HEK293T (cell line): ENCODE measurements around the gene TMEM134.

ENCODE experiments used
- BHLHE40 ChIP-seq: fragments of 450-650 bp; IDR thresholded peaks from 2 replicates; pipeline ENCODE4 v1.6.1; 2016; ENCODE audit warnings: mild to moderate bottlenecking, moderate library complexity, borderline replicate concordance
- FOXA1 ChIP-seq: fragments of 450-650 bp; IDR thresholded peaks from 2 replicates; pipeline ENCODE4 v1.6.1; 2016; ENCODE audit warnings: mild to moderate bottlenecking
- FOXK2 ChIP-seq: fragments of 450-650 bp; IDR thresholded peaks from 2 replicates; pipeline ENCODE4 v1.6.1; 2016; ENCODE audit warnings: mild to moderate bottlenecking
- FOXM1 ChIP-seq: fragments of 450-650 bp; IDR thresholded peaks from 2 replicates; pipeline ENCODE4 v1.6.1; 2017; ENCODE audit warnings: mild to moderate bottlenecking, borderline replicate concordance
- NFRKB ChIP-seq: fragments of 450-650 bp; IDR thresholded peaks from 2 replicates; pipeline ENCODE4 v1.6.1; 2016; ENCODE audit warnings: mild to moderate bottlenecking, moderate library complexity
- SP1 ChIP-seq: fragments of 450-650 bp; IDR thresholded peaks from 2 replicates; pipeline ENCODE4 v1.6.1; 2017
- TARDBP ChIP-seq: fragments of 450-650 bp; IDR thresholded peaks from 2 replicates; pipeline ENCODE4 v1.6.1; 2016
- ZNF384 ChIP-seq: fragments of 450-650 bp; IDR thresholded peaks from 2 replicates; pipeline ENCODE4 v1.6.1; 2016

GRCh38 chr11:67482827-67483798 lies 14.1 kb upstream of the TMEM134 start, which contains the start of gene AIP:
- TF ChIP-seq ZNF384 (no peak), FOXM1 (no peak), BHLHE40 (no peak), SP1 (no peak), FOXK2 (no peak), TARDBP (no peak), NFRKB (no peak), FOXA1 (no peak)
